GM12878 (cell line): Measurements from ENCODE around the gene F11. TPM values are rescaled to one million over a fixed set of nuclear protein-coding genes. Genes with fewer than 3 reads are reported as not detected.

Source experiments
- ATAC-seq: fragments of 200-7000 bp; cut with Tn5 transposase; 3 replicates; pipeline ENCODE4 v1.9.1; 2020; ENCODE audit warnings: mild to moderate bottlenecking, moderate library complexity
- Bru-seq: library from RNA; stranded (reverse); fragments of 400-500 nt; gene quantifications from one replicate; lab custom pipeline; 2021; lab: Mats Ljungman, UMichigan
- BruChase-seq, 2 experiments: library from RNA; stranded (reverse); fragments of 400-500 nt; gene quantifications; one replicate each; lab custom pipeline; 2021; lab: Mats Ljungman, UMichigan
- BruUV-seq: library from RNA; stranded (reverse); fragments of 400-500 nt; replicated peaks from 2 replicates; lab custom pipeline; 2021; lab: Mats Ljungman, UMichigan
- CTCF ChIA-PET: fragments of 300-600 bp; sonication (Branson Sonifier 250); formaldehyde crosslinking; extraction: SDS; loops from one replicate; lab custom pipeline; 2021; ENCODE audit warnings: inconsistent platforms; lab: Yijun Ruan, JAX
- POLR2A ChIA-PET: fragments of 350-600 bp; formaldehyde crosslinking; extraction: SDS; loops from one replicate; lab custom pipeline; 2021; ENCODE audit warnings: inconsistent platforms; lab: Charles Lee
- RAD21 ChIA-PET: fragments of 300-600 bp; sonication (Branson Sonifier 250); formaldehyde crosslinking; loops from one replicate; lab custom pipeline; 2023; ENCODE audit warnings: antibody characterized with exemption; ENCODE audit not compliant: unreplicated experiment; lab: Charles Lee
- SMC1A ChIA-PET: fragments of 300-600 bp; sonication (Branson Sonifier 250); formaldehyde crosslinking; loops from one replicate; lab custom pipeline; 2023; ENCODE audit not compliant: unreplicated experiment, uncharacterized antibody; lab: Charles Lee
- DNase-seq: peaks from one replicate; pipeline ENCODE4 v3.0.0-alpha.2; 2011; ENCODE audit warnings: low read depth, low spot score
- FAIRE-seq: peaks from 3 replicates; lab custom pipeline; 2011; peaks lifted over from hg19 to GRCh38; lab: Jason Lieb, UNC
- H2AFZ ChIP-seq: 2 replicates; pipeline ENCODE4 v1.6.0; 2011; ENCODE audit warnings: low read depth, low read length, control low read depth; ENCODE audit not compliant: control insufficient read depth
- H3K27ac ChIP-seq: 2 replicates; pipeline ENCODE4 v1.5.1; 2011; ENCODE audit warnings: control low read depth; ENCODE audit not compliant: control insufficient read depth, insufficient read depth
- H3K27me3 ChIP-seq, 2 experiments: replicated peaks in 1 of 2; 2 replicates each; pipeline versions ENCODE4 v1.6.0 to v1.6.1; 2011; ENCODE audit warnings: low read length in 1 of 2; ENCODE audit not compliant: control insufficient read depth in 2 of 2, insufficient read depth in 2 of 2
- H3K36me3 ChIP-seq, 2 experiments: 2 replicates each; pipeline ENCODE4 v1.5.1; 2011; ENCODE audit warnings: low read length in 1 of 2; ENCODE audit not compliant: control insufficient read depth in 2 of 2, insufficient read depth in 2 of 2
- H3K4me1 ChIP-seq: 2 replicates; pipeline ENCODE4 v1.6.1; 2011; ENCODE audit warnings: mild to moderate bottlenecking, low read length, moderate library complexity, mixed read lengths; ENCODE audit not compliant: control insufficient read depth, insufficient read depth
- H3K4me2 ChIP-seq: 2 replicates; pipeline ENCODE4 v1.6.0; 2011; ENCODE audit warnings: control low read depth; ENCODE audit not compliant: control insufficient read depth, insufficient read depth
- H3K4me3 ChIP-seq: fragments of 200-600 bp; sonication (generic); 2 replicates; pipeline ENCODE4 v1.5.1; 2016
- H3K79me2 ChIP-seq: 2 replicates; pipeline ENCODE4 v1.6.0; 2011; ENCODE audit warnings: low read length; ENCODE audit not compliant: control insufficient read depth, insufficient read depth
- H3K9ac ChIP-seq: 2 replicates; pipeline ENCODE4 v1.8.0; 2011; ENCODE audit warnings: low read length, control low read depth, mixed read lengths; ENCODE audit not compliant: control insufficient read depth, insufficient read depth
- H3K9me3 ChIP-seq: replicated peaks from 3 replicates; pipeline ENCODE4 v1.5.1; 2011; ENCODE audit warnings: mild to moderate bottlenecking, low read length; ENCODE audit not compliant: control insufficient read depth, insufficient read depth
- H4K20me1 ChIP-seq: 2 replicates; pipeline ENCODE4 v1.6.0; 2011; ENCODE audit not compliant: control insufficient read depth, insufficient read depth
- BCL3 ChIP-seq: IDR thresholded peaks from 2 replicates; pipeline ENCODE4 v1.6.1; 2011; ENCODE audit warnings: borderline replicate concordance, low read depth, mild to moderate bottlenecking, moderate library complexity, low read length; ENCODE audit not compliant: insufficient read depth, poor library complexity, severe bottlenecking
- ELK1 ChIP-seq: IDR thresholded peaks from 2 replicates; pipeline ENCODE4 v1.6.1; 2012; ENCODE audit warnings: low read depth, low read length, improper control_type of control experiment
- ESRRA ChIP-seq: IDR thresholded peaks from 2 replicates; pipeline ENCODE4 v1.6.1; 2012; ENCODE audit warnings: mild to moderate bottlenecking, low read length, improper control_type of control experiment
- IRF5 ChIP-seq: fragments of 450-650 bp; IDR thresholded peaks from 2 replicates; pipeline ENCODE4 v1.6.1; 2017; ENCODE audit warnings: borderline replicate concordance
- KAT2A ChIP-seq: conservative IDR thresholded peaks from 2 replicates; pipeline ENCODE4 v1.6.1; 2011; ENCODE audit warnings: low read depth, low read length; ENCODE audit not compliant: control insufficient read depth
- PKNOX1 ChIP-seq: fragments of 450-650 bp; IDR thresholded peaks from 2 replicates; pipeline ENCODE4 v1.6.1; 2016; ENCODE audit warnings: mild to moderate bottlenecking
- SP1 ChIP-seq: IDR thresholded peaks from one replicate; pipeline ENCODE4 v1.6.1; 2011; ENCODE audit warnings: low read depth, low read length
- SPI1 ChIP-seq: IDR thresholded peaks from 2 replicates; pipeline ENCODE4 v1.6.1; 2011; ENCODE audit warnings: low read depth, mild to moderate bottlenecking, low read length, moderate library complexity, borderline replicate concordance; ENCODE audit not compliant: insufficient read depth
- SREBF1 ChIP-seq: IDR thresholded peaks from 2 replicates; pipeline ENCODE4 v1.6.1; 2012; ENCODE audit warnings: mild to moderate bottlenecking, low read length
- SUZ12 ChIP-seq: fragments of 200-600 bp; sonication (generic); IDR thresholded peaks from one replicate; pipeline ENCODE4 v1.6.1; 2018; ENCODE audit warnings: antibody characterized with exemption, mild to moderate bottlenecking; ENCODE audit not compliant: unreplicated experiment
- USF2 ChIP-seq: IDR thresholded peaks from 2 replicates; pipeline ENCODE4 v1.6.1; 2011; ENCODE audit warnings: low read depth, low read length, improper control_type of control experiment, borderline replicate concordance
- WGBS: methylation state at CpG from one replicate; pipeline ENCODE4 v1.1.6; 2016; ENCODE audit warnings: low lambda C conversion rate; ENCODE audit not compliant: insufficient replicate concordance, insufficient coverage; ENCODE audit errors: missing lambda C conversion rate; 5-methylcytosine and 5-hydroxymethylcytosine counted together
- in situ Hi-C: fragments of 300-500 bp; cut with MboI; formaldehyde crosslinking; loops from 9 replicates; pipeline ENCODE4 v1.14.3; 2018; ENCODE audit warnings: mixed read lengths
- intact Hi-C: fragments of 100-400 bp; cut with micrococcal nuclease; formaldehyde crosslinking; loops from one replicate; pipeline ENCODE4 v1.14.2; 2022; ENCODE audit not compliant: unreplicated experiment
- long read RNA-seq, 2 experiments: library from polyadenylated mRNA; unstranded; transcript quantifications; one replicate each; pipeline ENCODE4 v2.0.0, GENCODE V29; 2019 to 2020
- polyA minus RNA-seq, 3 experiments: library from RNA; depleted of rRNA, polyadenylated mRNA; stranded (reverse); fragments of >200 nt; gene quantifications; 2 replicates each; pipeline ENCODE4 v1.2.3, GENCODE V29; 2011
- polyA plus RNA-seq, 11 experiments: library from polyadenylated mRNA; depleted of rRNA in 4 of 11; unstranded in 6 of 11; stranded (reverse) in 5 of 11; fragments of >200 nt; fragmentation: Nextera tagmentation in 4 of 11; fragmentation: Illumina TruSeq in 1 of 11; extraction: Ambion mirVana in 4 of 11; extraction: Trizol in 1 of 11; gene quantifications; 1 replicate in 1 of 11; 2 replicates in 10 of 11; pipeline versions ENCODE4 v1.2.1 to v1.2.3, GENCODE V29; 2011 to 2016; ENCODE audit warnings: inconsistent platforms in 2 of 11, missing spikeins in 2 of 11, low read depth in 1 of 11
- total RNA-seq, 4 experiments: library from RNA; depleted of rRNA in 3 of 4; stranded (reverse); fragments of >200 nt in 3 of 4; fragmentation: Illumina TruSeq in 1 of 4; extraction: Trizol in 1 of 4; gene quantifications; 2 replicates each; pipeline versions ENCODE4 v1.2.1 to v1.2.3, GENCODE V29; 2013 to 2021

Gene F11
- total RNA-seq (2013; cell fraction: nucleolus; rRNA removed): not detected in 2 replicates
- total RNA-seq (2014; rRNA removed): not detected in 2 replicates
- total RNA-seq (2014; rRNA removed; fragmentation: Illumina TruSeq; extraction: Trizol): not detected in 2 replicates
- total RNA-seq (2021): not detected in 2 replicates
- not detected for polyA plus RNA-seq (2011; ENCODE audit: low read depth)
- polyA plus RNA-seq (2011; rRNA removed): not detected in 2 replicates
- not detected in 2 replicates for polyA plus RNA-seq (2011; cell fraction: cytosol; rRNA removed)
- not detected in 2 replicates for polyA plus RNA-seq (2011; cell fraction: nucleus; rRNA removed)
- not detected in 2 replicates for polyA plus RNA-seq (2012)
- polyA plus RNA-seq (2014; fragmentation: Illumina TruSeq; extraction: Trizol): not detected in 2 replicates
- not detected for polyA plus RNA-seq (2014; fragmentation: Nextera tagmentation; extraction: Ambion mirVana)
- not detected in 2 replicates for polyA plus RNA-seq (2014; rRNA removed)
- polyA plus RNA-seq (2016; fragmentation: Nextera tagmentation; extraction: Ambion mirVana): not detected
- not detected in 2 replicates for polyA minus RNA-seq (2011; rRNA and poly(A)+ RNA removed)
- not detected in 2 replicates for polyA minus RNA-seq (2011; cell fraction: cytosol; rRNA and poly(A)+ RNA removed)
- polyA minus RNA-seq (2011; cell fraction: nucleus; rRNA and poly(A)+ RNA removed): not detected in 2 replicates
- Bru-seq, nascent RNA: percentile 11 among the genes with signal in this experiment
- BruChase-seq, experiment 1, labeled RNA remaining after a 6-hour chase: not detected
- BruChase-seq, experiment 2, labeled RNA remaining after a 2-hour chase: percentile 4 among the genes with signal in this experiment
- long read RNA-seq, experiment 1: 0 reads
- long read RNA-seq, experiment 2: 0 reads

GRCh38 chr4:186265683-186266652 lies at the start of gene F11:
Gene F11 (plus strand): TSS chr4:186266189. CDS start chr4:186267137, 948 bp downstream.
- no TSS peak for BruUV-seq
- FAIRE-seq (no peak), DNase-seq (no peak), ATAC-seq (no peak)
- Histone ChIP-seq H4K20me1 (no peaks in the 10 kb centered on the region), H3K27me3 (no peaks in the 10 kb centered on the region; a peak in 1 of 4 replicates), H3K4me3 (no peak within 1 kb of the TSS), H3K9ac (no peak within 1 kb of the TSS), H3K79me2 (no peaks in the 10 kb centered on the region), H3K36me3 (no peaks in the 10 kb centered on the region), H3K4me1 (no peaks in the 10 kb centered on the region), H3K9me3 (no peaks in the 10 kb centered on the region), H2AFZ (no peak within 1 kb of the TSS), H3K4me2 (no peak within 1 kb of the TSS), H3K27ac (no peak within 1 kb of the TSS)
- intact Hi-C loops (no loop called here), in situ Hi-C loops (no loop called here)
- POLR2A ChIA-PET: no interaction called here
- RAD21 ChIA-PET: no interaction called here
- WGBS: 35% methylated on average over 10 of the region's 10 CpGs
- SMC1A ChIA-PET: interaction anchor here (1.2 kb wide), 1 partner anchor 29 kb away, joined by 3 read pairs; no protein-coding TSS in a partner anchor
- CTCF ChIA-PET: no interaction called here
- TF ChIP-seq SP1 (no peak), SPI1 (no peak), KAT2A (no peak), SREBF1 (no peak), IRF5 (no peak), ESRRA (no peak), USF2 (no peak), ELK1 (no peak), SUZ12 (no peak), PKNOX1 (no peak), BCL3 (no peak)
